ENCODE measurements around the gene CHML. TPM values are rescaled to one million over a fixed set of nuclear protein-coding genes. Genes with fewer than 3 reads are reported as not detected.

The CHML gene
- total and polyA plus RNA-seq, 2 experiments from 2014 or later = 19.9 to 66.8 TPM

- no peaks in the 10 kb centered on the region for H3K79me2 ChIP-seq (replicated peaks; ENCODE audit: insufficient read depth)
- H3K4me1 ChIP-seq (ENCODE audit: insufficient read depth) = no peaks in the 10 kb centered on the region
- Mint-ChIP-seq H3K27ac (no peak overlapping the region), H3K9me3 (no peaks in the 10 kb centered on the region), H3K4me1 (no peaks in the 10 kb centered on the region), H3K27me3 (ENCODE audit: insufficient read depth, low read depth, poor library complexity) (no peaks in the 10 kb centered on the region), H3K36me3 (ENCODE audit: low read depth) (no peaks in the 10 kb centered on the region), H3K4me3 (no peak overlapping the region)
- TF ChIP-seq ZNF462 (CRISPR knock-in tag; IDR thresholded peaks at IDR 0.05) = no peak
- no peak for TF ChIP-seq ZNF114 (CRISPR knock-in tag; IDR thresholded peaks at IDR 0.05)
- TF ChIP-seq EZH2 (IDR thresholded peaks at IDR 0.05; ENCODE audit: low read depth, unreplicated experiment) = no peak
- TF ChIP-seq ZNF331 (CRISPR knock-in tag; IDR thresholded peaks at IDR 0.05; ENCODE audit: low read depth) = no peak
- TF ChIP-seq CREB1 (CRISPR knock-in tag; IDR thresholded peaks at IDR 0.05; ENCODE audit: low read depth) = no peak
- TF ChIP-seq ETS1 (IDR thresholded peaks at IDR 0.05) = no peak
- no peak for TF ChIP-seq CTCF (conservative IDR thresholded peaks at IDR 0.05; ENCODE audit: low read depth in 2 of 2)
- no peak for TF ChIP-seq POLR2AphosphoS5 (IDR thresholded peaks at IDR 0.05; ENCODE audit: low read depth)
- TF ChIP-seq REST (IDR thresholded peaks at IDR 0.05; ENCODE audit: unreplicated experiment) = no peak
- no peak for TF ChIP-seq EZH2phosphoT487 (IDR thresholded peaks at IDR 0.05; ENCODE audit: unreplicated experiment)
- TF ChIP-seq JUNB (IDR thresholded peaks at IDR 0.05; ENCODE audit: unreplicated experiment) = no peak
- TF ChIP-seq NANOG (IDR thresholded peaks at IDR 0.05; ENCODE audit: borderline replicate concordance) = no peak
- no peak for TF ChIP-seq STAT1 (IDR thresholded peaks at IDR 0.05; ENCODE audit: unreplicated experiment)
- H2AFZ ChIP-seq = no peak overlapping the region
- H3F3A ChIP-seq (replicated peaks; ENCODE audit: low read depth) = no peaks in the 10 kb centered on the region
- no peak for DNase-seq (ENCODE audit: low spot score)
- no peak for ATAC-seq
- no peaks in the 10 kb centered on the region for H3K27me3 ChIP-seq (ENCODE audit: insufficient read depth)
- no peaks in the 10 kb centered on the region for H4K20me1 ChIP-seq (replicated peaks; ENCODE audit: insufficient read depth)
- no peaks in the 10 kb centered on the region for H3K36me3 ChIP-seq (ENCODE audit: insufficient read depth)
- H3K4me3 ChIP-seq = no peak overlapping the region
- H3K4me2 ChIP-seq = no peak overlapping the region
- H3K9me2 ChIP-seq (ENCODE audit: insufficient read depth) = no peaks in the 10 kb centered on the region; the same call in 1 of the 2 replicates
- H3K27ac ChIP-seq (ENCODE audit: low read depth) = no peak overlapping the region
Observed at GRCh38 chr1:241678536-241678935, 38.4 kb upstream of the CHML start.

Measured in GM23338 (cell line).